ENCODE results near the gene FAM13A. TPM values are rescaled to one million over a fixed set of nuclear protein-coding genes. Genes with fewer than 3 reads are reported as not detected.

The FAM13A gene
- total and polyA plus RNA-seq, 2 of the 4 experiments (the other 2 are of a cell fraction): 13.1 to 22.0 TPM

DNA sequence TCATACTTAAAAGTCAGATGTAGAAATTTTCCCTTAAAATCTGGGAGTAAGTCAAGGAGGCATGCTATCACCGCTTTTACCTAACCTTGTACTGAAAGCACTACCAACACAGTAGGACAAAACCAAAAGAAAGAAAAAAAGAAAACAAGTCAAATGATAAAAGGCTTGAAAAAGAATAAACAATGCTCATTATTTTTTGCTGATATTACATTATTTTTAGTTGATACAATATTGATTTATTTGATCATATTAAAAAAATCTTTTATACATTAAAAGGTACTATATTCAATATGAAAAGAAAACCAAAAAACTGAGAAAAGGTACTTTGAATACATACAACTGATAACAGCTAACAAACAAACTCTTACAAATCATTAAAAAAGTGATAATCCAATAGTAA lies 164.3 kb downstream of the FAM13A start:
- Histone ChIP-seq H3K27ac (ENCODE audit: insufficient read depth, low read length) (no peak overlapping the region), H2AK9ac (replicated peaks; ENCODE audit: low read depth, low read length, poor library complexity) (no peak overlapping the region), H3K9me3 (ENCODE audit: control insufficient read depth, insufficient read depth, low read length) (no peaks in the 10 kb centered on the region), H2BK5ac (ENCODE audit: low read depth, low read length, poor library complexity, severe bottlenecking) (no peak overlapping the region), H4K8ac (ENCODE audit: low read depth in 2 of 2, low read length in 2 of 2) (no peak overlapping the region), H3K9ac (ENCODE audit: low read depth, low read length) (no peak overlapping the region), H3K27me3 (ENCODE audit: control insufficient read depth, insufficient read depth, low read length) (no peaks in the 10 kb centered on the region), H3K23ac (ENCODE audit: low read depth, low read length) (no peak overlapping the region), H3K36me3 (ENCODE audit: control insufficient read depth, insufficient read depth, low read length) (no peaks in the 10 kb centered on the region), H4K5ac (ENCODE audit: low read depth, low read length) (no peak overlapping the region), H3K79me1 (ENCODE audit: low read depth in 1 of 2, low read length in 2 of 2) (no peaks in the 10 kb centered on the region), H3K4me2 (ENCODE audit: low read depth, low read length) (no peak overlapping the region), H3K14ac (replicated peaks; ENCODE audit: low read depth, low read length) (no peak overlapping the region), H2BK20ac (ENCODE audit: low read depth, low read length) (no peak overlapping the region), H3K4me1 (ENCODE audit: control insufficient read depth, insufficient read depth, low read length) (no peaks in the 10 kb centered on the region), H3K9me1 (ENCODE audit: insufficient read depth, low read length) (no peaks in the 10 kb centered on the region), H2BK15ac (ENCODE audit: low read depth, low read length) (no peak overlapping the region), H2AFZ (replicated peaks; ENCODE audit: low read length, poor library complexity) (no peak overlapping the region), H4K20me1 (ENCODE audit: insufficient read depth, low read length) (no peaks in the 10 kb centered on the region), H2BK120ac (ENCODE audit: low read depth, low read length) (no peak overlapping the region), H3K4ac (ENCODE audit: low read depth, low read length) (no peak overlapping the region), H2AK5ac (ENCODE audit: low read depth, low read length) (no peak overlapping the region), H3K18ac (ENCODE audit: low read depth, low read length) (no peak overlapping the region), H4K91ac (ENCODE audit: insufficient read depth, low read depth, low read length) (no peak overlapping the region), H3K56ac (ENCODE audit: extremely low read depth, insufficient read depth, low read length) (no peak overlapping the region), H3K4me3 (ENCODE audit: insufficient read depth, low read depth, low read length) (no peak overlapping the region)
- in situ Hi-C loops (cut with MboI; ENCODE audit: low sequenced_read_pairs) (no loop called here), intact Hi-C loops (cut with micrococcal nuclease) (no loop called here), dilution Hi-C loops (cut with HindIII; ENCODE audit: low sequenced_read_pairs, unreplicated experiment) (no loop called here)
- ATAC-seq (ENCODE audit: low read depth) (no peak), DNase-seq (no peak)
- no TSS peak for BruUV-seq (replicated peaks)
- no peak for TF ChIP-seq POLR2A (IDR thresholded peaks at IDR 0.05; ENCODE audit: low read depth, low read length)
- peak; percentile 77 for TF ChIP-seq MAFK (IDR thresholded peaks at IDR 0.05; ENCODE audit: low read depth, low read length)
- TF ChIP-seq SMC3 (IDR thresholded peaks at IDR 0.05; ENCODE audit: low read depth, low read length): no peak
- WGBS, 2 experiments (ENCODE audit: extremely low coverage in 2 of 2, insufficient read length in 1 of 2): no CpG with 5 or more reads among the region's 1 CpG
- ChIA-PET CTCF (no interaction called here), POLR2A (ENCODE audit: unreplicated experiment) (no interaction called here)

All from IMR-90 (cell line).